ENCODE results near the gene LAMTOR5.

- TF ChIP-seq CTCF (conservative IDR thresholded peaks at IDR 0.05; ENCODE audit: low read depth, low read length) = no peak
- TF ChIP-seq POLR2A (IDR thresholded peaks at IDR 0.05; ENCODE audit: low read depth, low read length) = no peak
- no peak for TF ChIP-seq MXI1 (IDR thresholded peaks at IDR 0.05; ENCODE audit: borderline replicate concordance, low read depth, low read length)
- no peak for TF ChIP-seq SMC3 (IDR thresholded peaks at IDR 0.05; ENCODE audit: low read depth, low read length)
- TF ChIP-seq CHD1 (IDR thresholded peaks at IDR 0.05; ENCODE audit: low read depth, low read length) = no peak
- TF ChIP-seq CEBPB (IDR thresholded peaks at IDR 0.05; ENCODE audit: low read depth, low read length) = no peak
- no peak for TF ChIP-seq RAD21 (IDR thresholded peaks at IDR 0.05; ENCODE audit: low read length)
- TF ChIP-seq RCOR1 (IDR thresholded peaks at IDR 0.05; ENCODE audit: insufficient replicate concordance, low read length) = no peak
- no peak for TF ChIP-seq USF2 (IDR thresholded peaks at IDR 0.05; ENCODE audit: low read depth, low read length)
- TF ChIP-seq RFX5 (IDR thresholded peaks at IDR 0.05; ENCODE audit: low read depth, low read length) = no peak
- TF ChIP-seq FOS (IDR thresholded peaks at IDR 0.05; ENCODE audit: low read depth, low read length) = no peak
- no peak for TF ChIP-seq NFE2L2 (IDR thresholded peaks at IDR 0.05; ENCODE audit: low read depth, low read length)
- no peak for TF ChIP-seq MAFK (IDR thresholded peaks at IDR 0.05; ENCODE audit: low read depth, low read length)
- TF ChIP-seq ELK1 (IDR thresholded peaks at IDR 0.05; ENCODE audit: borderline replicate concordance, low read depth, low read length) = no peak
Measured at GRCh38 chr1:110408488-110408887, 994 bp upstream of the LAMTOR5 start.
